Activated naive CD4-positive, alpha-beta T cell treated with anti-CD3 and anti-CD28 coated beads, Interleukin-2, amount 50 U/mL, for 24 hours (primary cell): ENCODE measurements around the gene PTTG1IP.

Experiments used
- H3K27ac Mint-ChIP-seq: one replicate; pipeline ENCODE4 v1.8.0; 2021; ENCODE audit warnings: mild to moderate bottlenecking, mixed read lengths
- H3K27me3 Mint-ChIP-seq: one replicate; pipeline ENCODE4 v1.8.0; 2021; ENCODE audit warnings: mixed read lengths
- H3K36me3 Mint-ChIP-seq: one replicate; pipeline ENCODE4 v1.8.0; 2021; ENCODE audit warnings: mixed read lengths
- H3K4me1 Mint-ChIP-seq: one replicate; pipeline ENCODE4 v1.8.0; 2021; ENCODE audit warnings: mixed read lengths
- H3K4me3 Mint-ChIP-seq: one replicate; pipeline ENCODE4 v1.8.0; 2021; ENCODE audit warnings: mild to moderate bottlenecking, mixed read lengths
- H3K9me3 Mint-ChIP-seq: one replicate; pipeline ENCODE4 v1.8.0; 2021; ENCODE audit warnings: mixed read lengths

The PTTG1IP gene

GRCh38 chr21:44869781-44870747, 3.4 kb downstream of the PTTG1IP start:
- Mint-ChIP-seq H3K4me3 (peak overlapping the region; percentile 72), H3K36me3 (peaks cover 2% of the 10 kb centered on the region), H3K27ac (peak overlapping the region; percentile 67)

GRCh38 chr21:44868707-44869106, 4.8 kb downstream of the PTTG1IP start:
- no peaks in the 10 kb centered on the region for H3K9me3 Mint-ChIP-seq
- peak overlapping the region; percentile 72 for H3K4me3 Mint-ChIP-seq
- H3K27ac Mint-ChIP-seq, result peak overlapping the region; percentile 94
- peaks cover 83% of the 10 kb centered on the region for H3K4me1 Mint-ChIP-seq
- no peaks in the 10 kb centered on the region for H3K27me3 Mint-ChIP-seq
- H3K36me3 Mint-ChIP-seq, result peaks cover 2% of the 10 kb centered on the region

More at GRCh38 chr21:44869781-44870747, 3.4 kb downstream of the PTTG1IP start:
- Mint-ChIP-seq H3K9me3 (no peaks in the 10 kb centered on the region), H3K4me1 (peaks cover 81% of the 10 kb centered on the region), H3K27me3 (no peaks in the 10 kb centered on the region)

GRCh38 chr21:44867999-44868700, 5.3 kb downstream of the PTTG1IP start:
- H3K4me1 Mint-ChIP-seq, result peaks cover 89% of the 10 kb centered on the region
- H3K36me3 Mint-ChIP-seq, result peaks cover 2% of the 10 kb centered on the region
- H3K27ac Mint-ChIP-seq, result peak overlapping the region; percentile 98
- no peaks in the 10 kb centered on the region for H3K9me3 Mint-ChIP-seq
- H3K27me3 Mint-ChIP-seq, result no peaks in the 10 kb centered on the region
- peak overlapping the region; percentile 72 for H3K4me3 Mint-ChIP-seq

GRCh38 chr21:44867464-44867863, 6.0 kb downstream of the PTTG1IP start:
- Mint-ChIP-seq H3K4me1 (peaks cover 86% of the 10 kb centered on the region), H3K9me3 (no peaks in the 10 kb centered on the region), H3K4me3 (peak overlapping the region; percentile 70), H3K27me3 (no peaks in the 10 kb centered on the region), H3K27ac (peak overlapping the region; percentile 98), H3K36me3 (peaks cover 2% of the 10 kb centered on the region)

GRCh38 chr21:44866780-44867179, 6.7 kb downstream of the PTTG1IP start:
- Mint-ChIP-seq H3K4me1 (peaks cover 82% of the 10 kb centered on the region), H3K9me3 (no peaks in the 10 kb centered on the region), H3K36me3 (peaks cover 2% of the 10 kb centered on the region), H3K27ac (peak overlapping the region; percentile 98), H3K4me3 (peak overlapping the region; percentile 70), H3K27me3 (no peaks in the 10 kb centered on the region)

- Mint-ChIP-seq H3K4me3 (peak overlapping the region; percentile 54), H3K9me3 (no peaks in the 10 kb centered on the region), H3K27me3 (no peaks in the 10 kb centered on the region)
These were observed 7.8 kb downstream of the PTTG1IP start for GRCh38 chr21:44865561-44866280.

GRCh38 chr21:44862869-44863685, 10.4 kb downstream of the PTTG1IP start:
- Mint-ChIP-seq H3K36me3 (peaks cover 2% of the 10 kb centered on the region), H3K27ac (no peak overlapping the region), H3K27me3 (no peaks in the 10 kb centered on the region)

More at GRCh38 chr21:44865561-44866280, 7.8 kb downstream of the PTTG1IP start:
- Mint-ChIP-seq H3K27ac (peak overlapping the region; percentile 81), H3K4me1 (peaks cover 81% of the 10 kb centered on the region), H3K36me3 (peaks cover 2% of the 10 kb centered on the region)

GRCh38 chr21:44858791-44859190, 14.7 kb downstream of the PTTG1IP start:
- Mint-ChIP-seq H3K9me3 (no peaks in the 10 kb centered on the region), H3K36me3 (peaks cover 5% of the 10 kb centered on the region), H3K27me3 (no peaks in the 10 kb centered on the region), H3K27ac (no peak overlapping the region), H3K4me1 (peaks cover 39% of the 10 kb centered on the region), H3K4me3 (no peak overlapping the region)

More at GRCh38 chr21:44862869-44863685, 10.4 kb downstream of the PTTG1IP start:
- no peaks in the 10 kb centered on the region for H3K9me3 Mint-ChIP-seq
- peaks cover 60% of the 10 kb centered on the region for H3K4me1 Mint-ChIP-seq
- H3K4me3 Mint-ChIP-seq, result no peak overlapping the region

- Mint-ChIP-seq H3K9me3 (no peaks in the 10 kb centered on the region), H3K27ac (no peak overlapping the region), H3K27me3 (no peaks in the 10 kb centered on the region), H3K36me3 (peaks cover 5% of the 10 kb centered on the region), H3K4me3 (no peak overlapping the region), H3K4me1 (peaks cover 39% of the 10 kb centered on the region)
These were observed 15.2 kb downstream of the PTTG1IP start for GRCh38 chr21:44858291-44858690.

- Mint-ChIP-seq H3K4me3 (no peak overlapping the region), H3K9me3 (no peaks in the 10 kb centered on the region), H3K27me3 (no peaks in the 10 kb centered on the region), H3K27ac (no peak overlapping the region), H3K4me1 (peaks cover 47% of the 10 kb centered on the region), H3K36me3 (peaks cover 5% of the 10 kb centered on the region)
These were observed 16.2 kb downstream of the PTTG1IP start for GRCh38 chr21:44857127-44857892.

- peak overlapping the region; percentile 41 for H3K27ac Mint-ChIP-seq
These were observed 17.4 kb downstream of the PTTG1IP start for GRCh38 chr21:44856131-44856530.

GRCh38 chr21:44855572-44855971, 17.9 kb downstream of the PTTG1IP start:
- H3K4me3 Mint-ChIP-seq, result no peak overlapping the region
- no peak overlapping the region for H3K27ac Mint-ChIP-seq
- no peaks in the 10 kb centered on the region for H3K27me3 Mint-ChIP-seq
- H3K36me3 Mint-ChIP-seq, result peaks cover 8% of the 10 kb centered on the region
- no peaks in the 10 kb centered on the region for H3K9me3 Mint-ChIP-seq
- peaks cover 51% of the 10 kb centered on the region for H3K4me1 Mint-ChIP-seq

More at GRCh38 chr21:44856131-44856530, 17.4 kb downstream of the PTTG1IP start:
- Mint-ChIP-seq H3K4me3 (no peak overlapping the region), H3K27me3 (no peaks in the 10 kb centered on the region), H3K36me3 (peaks cover 5% of the 10 kb centered on the region), H3K4me1 (peaks cover 50% of the 10 kb centered on the region), H3K9me3 (no peaks in the 10 kb centered on the region)

GRCh38 chr21:44854664-44855446, 18.6 kb downstream of the PTTG1IP start:
- peaks cover 47% of the 10 kb centered on the region for H3K4me1 Mint-ChIP-seq
- H3K27ac Mint-ChIP-seq, result peak overlapping the region; percentile 83
- H3K36me3 Mint-ChIP-seq, result peaks cover 8% of the 10 kb centered on the region
- no peaks in the 10 kb centered on the region for H3K27me3 Mint-ChIP-seq
- H3K4me3 Mint-ChIP-seq, result peak overlapping the region; percentile 68
- H3K9me3 Mint-ChIP-seq, result no peaks in the 10 kb centered on the region
